MM.1S (cell line): Measurements from ENCODE around the gene MPP3.
A peak's percentile ranks its signal among the peaks of the same experiment; 100 is the strongest.

ENCODE experiments used
- DNase-seq: peaks from one replicate; pipeline ENCODE4 v3.0.0-alpha.2; 2015
- H2AFZ ChIP-seq: fragments of 300-600 bp; sonication (generic); 2 replicates; pipeline ENCODE4 v1.6.0; 2016; ENCODE audit warnings: antibody characterized with exemption, low read length
- H3F3A ChIP-seq: fragments of 300-600 bp; sonication (generic); 2 replicates; pipeline ENCODE4 v1.6.1; 2016; ENCODE audit warnings: mild to moderate bottlenecking, antibody characterized with exemption, low read length, moderate library complexity, mixed read lengths; ENCODE audit not compliant: insufficient read depth
- H3K27ac ChIP-seq: fragments of 300-600 bp; sonication (generic); 2 replicates; pipeline ENCODE4 v1.5.1; 2016; ENCODE audit warnings: mild to moderate bottlenecking, low read length
- H3K27me3 ChIP-seq: fragments of 300-600 bp; sonication (generic); replicated peaks from 2 replicates; pipeline ENCODE4 v1.6.0; 2016; ENCODE audit warnings: low read length; ENCODE audit not compliant: insufficient read depth
- H3K36me3 ChIP-seq: fragments of 300-600 bp; sonication (generic); replicated peaks from 2 replicates; pipeline ENCODE4 v1.6.1; 2016; ENCODE audit warnings: mild to moderate bottlenecking, low read length, mixed read lengths; ENCODE audit not compliant: insufficient read depth
- H3K4me1 ChIP-seq: fragments of 300-600 bp; sonication (generic); 2 replicates; pipeline ENCODE4 v1.6.1; 2016; ENCODE audit warnings: low read length, mixed read lengths
- H3K4me2 ChIP-seq: fragments of 300-600 bp; sonication (generic); 2 replicates; pipeline ENCODE4 v1.6.0; 2016; ENCODE audit warnings: low read depth, low read length
- H3K4me3 ChIP-seq: fragments of 300-600 bp; sonication (generic); 2 replicates; pipeline ENCODE4 v1.5.1; 2016; ENCODE audit warnings: low read length, mixed read lengths
- H3K79me2 ChIP-seq: fragments of 300-600 bp; sonication (generic); 2 replicates; pipeline ENCODE4 v1.6.1; 2016; ENCODE audit warnings: mixed run types, low read length, mixed read lengths
- H3K9ac ChIP-seq: fragments of 300-600 bp; sonication (generic); 2 replicates; pipeline ENCODE4 v1.6.1; 2016; ENCODE audit warnings: low read length, mixed read lengths
- H3K9me2 ChIP-seq: fragments of 300-600 bp; sonication (generic); replicated peaks from 2 replicates; pipeline ENCODE4 v1.6.1; 2016; ENCODE audit warnings: mild to moderate bottlenecking, low read length, mixed read lengths; ENCODE audit not compliant: insufficient read depth
- H3K9me3 ChIP-seq: fragments of 300-600 bp; sonication (generic); replicated peaks from 2 replicates; pipeline ENCODE4 v1.6.1; 2016; ENCODE audit warnings: mild to moderate bottlenecking, low read length, mixed read lengths; ENCODE audit not compliant: insufficient read depth
- H4K20me1 ChIP-seq: fragments of 300-600 bp; sonication (generic); 2 replicates; pipeline ENCODE4 v1.6.1; 2016; ENCODE audit warnings: mild to moderate bottlenecking, low read length, moderate library complexity, mixed read lengths; ENCODE audit not compliant: insufficient read depth
- CTCF ChIP-seq: fragments of 300-600 bp; sonication (generic); IDR thresholded peaks from 2 replicates; pipeline ENCODE4 v1.5.1; 2016; ENCODE audit warnings: antibody characterized with exemption, low read length, mixed read lengths
- EZH2 ChIP-seq: fragments of 300-600 bp; sonication (generic); optimal IDR thresholded peaks from 2 replicates; pipeline ENCODE3; 2017; ENCODE audit warnings: low read depth, mild to moderate bottlenecking, antibody characterized with exemption, low read length, mixed read lengths
- EZH2phosphoT487 ChIP-seq: fragments of 300-600 bp; sonication (generic); IDR thresholded peaks from 2 replicates; pipeline ENCODE4 v1.6.1; 2018; ENCODE audit warnings: antibody characterized with exemption, low read length

Gene MPP3

GRCh38 chr17:43770957-43771356 is 62.0 kb downstream of the MPP3 start:
- H3F3A ChIP-seq, result no peaks in the 10 kb centered on the region
- H3K36me3 ChIP-seq, result no peaks in the 10 kb centered on the region
- H3K4me2 ChIP-seq, result no peak overlapping the region
- peaks cover 4% of the 10 kb centered on the region; the same call in 1 of the 2 replicates for H3K27me3 ChIP-seq
- H2AFZ ChIP-seq, result no peak overlapping the region
- H3K4me1 ChIP-seq, result peaks cover 13% of the 10 kb centered on the region
- H3K9me3 ChIP-seq, result no peaks in the 10 kb centered on the region
- H4K20me1 ChIP-seq, result no peaks in the 10 kb centered on the region
- H3K9ac ChIP-seq, result no peak overlapping the region
- TF ChIP-seq EZH2, result no peak
- H3K79me2 ChIP-seq, result no peaks in the 10 kb centered on the region
- H3K9me2 ChIP-seq, result no peaks in the 10 kb centered on the region
- DNase-seq, result no peak
- no peak overlapping the region for H3K4me3 ChIP-seq
- H3K27ac ChIP-seq, result no peak overlapping the region

GRCh38 chr17:43769859-43770258 is 63.1 kb downstream of the MPP3 start:
- Histone ChIP-seq H3F3A (no peaks in the 10 kb centered on the region), H3K36me3 (no peaks in the 10 kb centered on the region), H3K79me2 (no peaks in the 10 kb centered on the region), H3K4me3 (no peak overlapping the region), H3K27me3 (peaks cover 9% of the 10 kb centered on the region; the same call in 1 of the 2 replicates), H3K27ac (no peak overlapping the region), H3K9me2 (no peaks in the 10 kb centered on the region), H3K4me1 (peaks cover 13% of the 10 kb centered on the region), H3K4me2 (no peak overlapping the region), H3K9ac (no peak overlapping the region), H3K9me3 (no peaks in the 10 kb centered on the region), H4K20me1 (no peaks in the 10 kb centered on the region), H2AFZ (no peak overlapping the region)
- TF ChIP-seq EZH2 (no peak), CTCF (no peak), EZH2phosphoT487 (no peak)
- no peak for DNase-seq

- H3F3A ChIP-seq, result no peaks in the 10 kb centered on the region
- H3K9ac ChIP-seq, result no peak overlapping the region
- H3K4me3 ChIP-seq, result no peak overlapping the region
- no peak overlapping the region for H3K27ac ChIP-seq
- no peaks in the 10 kb centered on the region for H3K9me2 ChIP-seq
- no peak for DNase-seq
- H3K36me3 ChIP-seq, result no peaks in the 10 kb centered on the region
- peaks cover 12% of the 10 kb centered on the region; the same call in 1 of the 2 replicates for H3K27me3 ChIP-seq
- H4K20me1 ChIP-seq, result no peaks in the 10 kb centered on the region
- no peaks in the 10 kb centered on the region for H3K79me2 ChIP-seq
- no peaks in the 10 kb centered on the region for H3K9me3 ChIP-seq
- H3K4me1 ChIP-seq, result peaks cover 13% of the 10 kb centered on the region
- no peak overlapping the region for H2AFZ ChIP-seq
- TF ChIP-seq EZH2phosphoT487, result no peak
- no peak for TF ChIP-seq EZH2
- no peak for TF ChIP-seq CTCF
- H3K4me2 ChIP-seq, result no peak overlapping the region
Measured at GRCh38 chr17:43769426-43769825, 63.5 kb downstream of the MPP3 start.

- no peak for DNase-seq
- Histone ChIP-seq H3K4me2 (peak overlapping the region; percentile 30; the same call in 1 of the 2 replicates), H3K36me3 (no peaks in the 10 kb centered on the region)
Measured at GRCh38 chr17:43768943-43769342, 64.0 kb downstream of the MPP3 start.

More at GRCh38 chr17:43768943-43769342, 64.0 kb downstream of the MPP3 start:
- H3K9me2 ChIP-seq, result no peaks in the 10 kb centered on the region
- H4K20me1 ChIP-seq, result no peaks in the 10 kb centered on the region
- no peak overlapping the region for H3K4me3 ChIP-seq
- peaks cover 13% of the 10 kb centered on the region for H3K4me1 ChIP-seq
- no peak overlapping the region for H3K27ac ChIP-seq
- no peaks in the 10 kb centered on the region for H3F3A ChIP-seq
- H3K27me3 ChIP-seq, result peaks cover 14% of the 10 kb centered on the region
- no peaks in the 10 kb centered on the region for H3K79me2 ChIP-seq
- no peak overlapping the region for H3K9ac ChIP-seq
- H3K9me3 ChIP-seq, result no peaks in the 10 kb centered on the region
- TF ChIP-seq CTCF (no peak), EZH2 (no peak), EZH2phosphoT487 (no peak)
- no peak overlapping the region for H2AFZ ChIP-seq
